Caco-2 (cell line): ENCODE measurements around the gene VSIG1. TPM values are rescaled to one million over a fixed set of nuclear protein-coding genes. Genes with fewer than 3 reads are reported as not detected.

Experiments used
- BruUV-seq: library from RNA; stranded (reverse); fragments of 400-500 nt; replicated peaks from 2 replicates; lab custom pipeline; 2021; lab: Mats Ljungman, UMichigan
- CTCF ChIA-PET: fragments of 300-600 bp; sonication (Branson Sonifier 250); formaldehyde crosslinking; loops from one replicate; lab custom pipeline; 2022; ENCODE audit warnings: antibody characterized with exemption; lab: Charles Lee
- POLR2A ChIA-PET: fragments of 300-600 bp; sonication (Branson Sonifier 250); formaldehyde crosslinking; loops from one replicate; lab custom pipeline; 2022; ENCODE audit warnings: antibody characterized with exemption; lab: Charles Lee
- DNase-seq, 2 experiments: peaks; one replicate each; pipeline versions ENCODE4 v3.0.0 to v3.0.0-alpha.2; 2020 to 2022
- H3K27me3 ChIP-seq: replicated peaks from 2 replicates; pipeline ENCODE4 v1.6.0; 2011; ENCODE audit warnings: low read length; ENCODE audit not compliant: control insufficient read depth, insufficient read depth
- H3K36me3 ChIP-seq: 2 replicates; pipeline ENCODE4 v1.5.1; 2011; ENCODE audit warnings: low read length; ENCODE audit not compliant: control insufficient read depth, insufficient read depth
- H3K4me1 ChIP-seq: fragments of 250-450 bp; sonication (Bioruptor Pico); 2 replicates; pipeline ENCODE4 v1.5.1; 2020; ENCODE audit warnings: mild to moderate bottlenecking
- H3K4me3 ChIP-seq: 2 replicates; pipeline ENCODE4 v1.5.1; 2011; ENCODE audit warnings: low read depth, mild to moderate bottlenecking, control low read depth, low read length
- H3K9me3 ChIP-seq: fragments of 250-450 bp; sonication (Bioruptor Pico); 2 replicates; pipeline ENCODE4 v1.5.1; 2020; ENCODE audit warnings: mild to moderate bottlenecking, moderate library complexity
- H3K27ac Mint-ChIP-seq: one replicate; pipeline ENCODE4 v1.8.0; 2022; ENCODE audit warnings: mixed read lengths; ENCODE audit not compliant: unreplicated experiment
- H3K27me3 Mint-ChIP-seq: one replicate; pipeline ENCODE4 v1.8.0; 2022; ENCODE audit warnings: mixed read lengths; ENCODE audit not compliant: insufficient read depth, unreplicated experiment
- H3K36me3 Mint-ChIP-seq: one replicate; pipeline ENCODE4 v1.8.0; 2022; ENCODE audit warnings: mild to moderate bottlenecking, mixed read lengths; ENCODE audit not compliant: insufficient read depth, unreplicated experiment
- H3K4me1 Mint-ChIP-seq: one replicate; pipeline ENCODE4 v1.8.0; 2022; ENCODE audit warnings: low read depth, mixed read lengths; ENCODE audit not compliant: unreplicated experiment
- H3K4me3 Mint-ChIP-seq: one replicate; pipeline ENCODE4 v1.8.0; 2022; ENCODE audit warnings: mild to moderate bottlenecking, moderate library complexity, mixed read lengths; ENCODE audit not compliant: unreplicated experiment
- H3K9me3 Mint-ChIP-seq: one replicate; pipeline ENCODE4 v1.8.0; 2022; ENCODE audit warnings: mixed read lengths; ENCODE audit not compliant: unreplicated experiment
- intact Hi-C: fragments of 100-400 bp; cut with micrococcal nuclease; formaldehyde crosslinking; loops from one replicate; pipeline ENCODE4 v1.10.0; 2022; ENCODE audit not compliant: unreplicated experiment
- total RNA-seq: library from RNA; stranded (reverse); gene quantifications from 2 replicates; pipeline ENCODE4 v1.2.3, GENCODE V29; 2022
- TF ChIP-seq, protein P1 (sequence below), 2 experiments: fragments of 200-600 bp in 1 of 2; IDR thresholded peaks; 1 replicate in 1 of 2; 2 replicates in 1 of 2; pipeline versions ENCODE4 v1.5.1 to v1.8.0; 2011 to 2022; ENCODE audit warnings: antibody characterized with exemption in 1 of 2, control low read depth in 1 of 2, inconsistent platforms in 1 of 2, low read depth in 1 of 2, low read length in 1 of 2, mild to moderate bottlenecking in 1 of 2, moderate library complexity in 1 of 2; ENCODE audit not compliant: insufficient read depth in 1 of 2, severe bottlenecking in 1 of 2, unreplicated experiment in 1 of 2

Gene VSIG1
- total RNA-seq, 1 experiment from 2014 or later: not detected

DNA sequence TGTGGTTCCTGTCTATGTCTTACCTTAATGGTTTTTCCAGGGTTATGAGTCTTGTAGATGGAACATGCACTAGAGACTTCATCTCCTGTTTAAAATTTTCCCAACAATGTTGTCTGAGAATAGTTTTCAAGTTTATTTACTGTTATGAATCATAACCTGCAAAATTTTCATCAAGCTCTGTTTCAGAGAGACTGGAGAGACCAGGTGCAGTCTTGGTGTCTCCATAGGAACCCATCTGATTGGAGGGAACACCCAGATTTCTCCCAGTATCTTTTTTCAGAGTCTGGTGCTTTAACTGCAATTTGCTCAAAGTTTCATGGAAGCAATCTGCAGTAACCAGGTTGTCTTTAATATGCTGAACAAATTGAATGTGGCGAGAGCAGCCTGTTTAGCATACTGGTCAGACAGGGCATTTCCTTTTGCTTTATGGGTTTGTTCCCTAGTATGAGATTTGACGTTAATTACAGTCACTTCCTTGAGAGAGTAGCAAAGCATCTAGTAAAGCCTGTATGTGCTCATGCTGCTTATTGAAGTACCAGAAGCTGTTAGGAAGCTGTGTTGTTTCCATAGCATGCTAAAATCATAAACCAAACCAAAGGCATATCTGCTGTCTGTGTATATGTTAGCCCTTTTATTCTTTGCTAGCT is 18.8 kb upstream of the VSIG1 start:
- ChIA-PET POLR2A (no interaction called here), CTCF (no interaction called here)
- Mint-ChIP-seq H3K9me3 (peaks cover 9% of the 10 kb centered on the region), H3K4me3 (no peak overlapping the region), H3K4me1 (peaks cover 6% of the 10 kb centered on the region), H3K27me3 (no peaks in the 10 kb centered on the region), H3K27ac (no peak overlapping the region), H3K36me3 (no peaks in the 10 kb centered on the region)
- Histone ChIP-seq H3K27me3 (no peaks in the 10 kb centered on the region), H3K4me3 (no peak overlapping the region), H3K36me3 (no peaks in the 10 kb centered on the region), H3K9me3 (no peaks in the 10 kb centered on the region), H3K4me1 (no peaks in the 10 kb centered on the region)
- no TSS peak for BruUV-seq
- intact Hi-C loops: loop anchor here (1.0 kb wide), 1 partner anchor 10 kb away; no protein-coding TSS in a partner anchor
- no peak for DNase-seq
- TF ChIP-seq, protein P1, sequence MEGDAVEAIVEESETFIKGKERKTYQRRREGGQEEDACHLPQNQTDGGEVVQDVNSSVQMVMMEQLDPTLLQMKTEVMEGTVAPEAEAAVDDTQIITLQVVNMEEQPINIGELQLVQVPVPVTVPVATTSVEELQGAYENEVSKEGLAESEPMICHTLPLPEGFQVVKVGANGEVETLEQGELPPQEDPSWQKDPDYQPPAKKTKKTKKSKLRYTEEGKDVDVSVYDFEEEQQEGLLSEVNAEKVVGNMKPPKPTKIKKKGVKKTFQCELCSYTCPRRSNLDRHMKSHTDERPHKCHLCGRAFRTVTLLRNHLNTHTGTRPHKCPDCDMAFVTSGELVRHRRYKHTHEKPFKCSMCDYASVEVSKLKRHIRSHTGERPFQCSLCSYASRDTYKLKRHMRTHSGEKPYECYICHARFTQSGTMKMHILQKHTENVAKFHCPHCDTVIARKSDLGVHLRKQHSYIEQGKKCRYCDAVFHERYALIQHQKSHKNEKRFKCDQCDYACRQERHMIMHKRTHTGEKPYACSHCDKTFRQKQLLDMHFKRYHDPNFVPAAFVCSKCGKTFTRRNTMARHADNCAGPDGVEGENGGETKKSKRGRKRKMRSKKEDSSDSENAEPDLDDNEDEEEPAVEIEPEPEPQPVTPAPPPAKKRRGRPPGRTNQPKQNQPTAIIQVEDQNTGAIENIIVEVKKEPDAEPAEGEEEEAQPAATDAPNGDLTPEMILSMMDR (IDR thresholded peaks at IDR 0.05; ENCODE audit: insufficient read depth in 1 of 2, low read depth in 1 of 2, low read length in 1 of 2, severe bottlenecking in 1 of 2, unreplicated experiment in 1 of 2): no peak

DNA sequence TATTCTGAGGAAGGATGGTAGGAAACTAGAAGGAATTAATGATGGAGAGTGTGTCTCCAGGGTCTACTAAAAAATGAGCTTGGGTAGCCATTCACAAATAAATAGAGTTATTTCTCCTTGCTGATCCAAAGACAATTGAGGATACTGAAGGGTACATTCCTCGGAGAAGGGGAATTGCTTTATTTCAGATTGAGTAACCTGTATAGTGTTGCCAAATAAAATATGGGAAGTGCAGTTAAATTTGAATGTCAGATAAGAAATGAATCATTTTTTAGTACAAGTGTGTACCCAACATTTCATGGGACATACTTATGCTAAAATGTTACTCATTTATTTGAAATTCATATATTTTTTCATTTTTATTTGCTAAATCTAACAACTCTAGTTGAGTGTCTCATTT is 16.0 kb upstream of the VSIG1 start:
- DNase-seq: no peak
- Histone ChIP-seq H3K36me3 (no peaks in the 10 kb centered on the region), H3K27me3 (no peaks in the 10 kb centered on the region), H3K4me3 (no peak overlapping the region), H3K4me1 (no peaks in the 10 kb centered on the region), H3K9me3 (no peaks in the 10 kb centered on the region)
- no TSS peak for BruUV-seq
- peaks cover 9% of the 10 kb centered on the region for H3K9me3 Mint-ChIP-seq
- H3K36me3 Mint-ChIP-seq: no peaks in the 10 kb centered on the region
- no peak overlapping the region for H3K4me3 Mint-ChIP-seq
- H3K27ac Mint-ChIP-seq: no peak overlapping the region
- H3K4me1 Mint-ChIP-seq: peaks cover 6% of the 10 kb centered on the region
- ChIA-PET POLR2A (no interaction called here), CTCF (no interaction called here)
- TF ChIP-seq, protein P1 (IDR thresholded peaks at IDR 0.05; ENCODE audit: insufficient read depth in 1 of 2, low read depth in 1 of 2, low read length in 1 of 2, severe bottlenecking in 1 of 2, unreplicated experiment in 1 of 2): no peak
- intact Hi-C loops: no loop called here
- no peaks in the 10 kb centered on the region for H3K27me3 Mint-ChIP-seq

DNA sequence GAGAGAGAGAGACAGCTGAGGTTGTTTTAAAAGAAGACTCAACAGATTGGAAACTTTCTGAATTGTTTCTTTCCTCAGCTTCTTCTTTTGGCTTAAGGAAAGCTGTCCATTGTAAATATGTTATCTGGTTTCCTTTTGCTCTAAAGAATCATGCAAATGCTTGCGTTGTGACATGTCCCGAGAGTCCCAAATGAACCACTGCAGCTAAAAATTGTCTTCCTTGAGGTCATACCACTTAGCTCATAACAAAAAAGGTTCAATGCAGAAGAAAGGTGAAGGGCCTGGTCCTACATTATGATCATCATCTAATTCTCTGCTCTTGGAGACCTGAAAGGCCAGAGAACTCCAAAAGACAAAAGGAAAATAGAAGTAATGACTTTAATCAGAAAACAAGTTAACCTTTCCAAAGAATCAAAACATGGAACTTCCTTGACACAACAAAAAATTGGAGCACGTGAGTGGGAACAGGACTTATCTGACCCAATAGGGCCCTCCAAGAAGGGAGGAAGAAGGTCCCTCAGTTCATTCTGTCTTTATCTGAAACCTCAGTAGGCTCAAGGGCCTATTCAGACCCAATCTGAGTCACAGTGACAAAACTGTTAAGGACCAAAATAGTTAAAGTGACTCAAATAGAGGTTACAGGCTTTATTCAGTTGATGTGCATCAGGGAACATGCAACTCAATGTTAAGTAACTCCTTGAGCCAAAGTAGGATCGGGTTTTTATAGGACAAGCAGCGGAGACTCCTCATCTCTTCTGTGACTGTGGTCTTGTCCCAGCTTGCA is 14.7 kb upstream of the VSIG1 start:
- CTCF ChIA-PET: no interaction called here
- H3K4me3 ChIP-seq: no peak overlapping the region
- H3K9me3 ChIP-seq: no peaks in the 10 kb centered on the region
- H3K27me3 ChIP-seq: no peaks in the 10 kb centered on the region
- Mint-ChIP-seq H3K36me3 (no peaks in the 10 kb centered on the region), H3K27me3 (no peaks in the 10 kb centered on the region), H3K9me3 (peaks cover 9% of the 10 kb centered on the region), H3K4me1 (peaks cover 6% of the 10 kb centered on the region), H3K4me3 (no peak overlapping the region), H3K27ac (no peak overlapping the region)
- no TSS peak for BruUV-seq
- TF ChIP-seq, protein P1 (IDR thresholded peaks at IDR 0.05; ENCODE audit: insufficient read depth in 1 of 2, low read depth in 1 of 2, low read length in 1 of 2, severe bottlenecking in 1 of 2, unreplicated experiment in 1 of 2): no peak
- intact Hi-C loops: no loop called here
- DNase-seq: no peak
- H3K4me1 ChIP-seq: peaks cover 1% of the 10 kb centered on the region; the same call in 1 of the 2 replicates
- H3K36me3 ChIP-seq: no peaks in the 10 kb centered on the region
- POLR2A ChIA-PET: no interaction called here
